H1 (cell line): ENCODE data around the gene SLC13A3. TPM values are rescaled to one million over a fixed set of nuclear protein-coding genes. Genes with fewer than 3 reads are reported as not detected.

ENCODE experiments used
- CTCF ChIA-PET: fragments of 300-600 bp; sonication (Branson Sonifier 250); formaldehyde crosslinking; loops from one replicate; lab custom pipeline; 2021; ENCODE audit not compliant: partially characterized antibody; lab: Charles Lee
- POLR2A ChIA-PET: fragments of 300-600 bp; sonication (Branson Sonifier 250); formaldehyde crosslinking; loops from one replicate; lab custom pipeline; 2021; ENCODE audit warnings: inconsistent platforms; ENCODE audit not compliant: partially characterized antibody; lab: Charles Lee
- DNase-seq, 2 experiments: peaks; one replicate each; pipeline versions ENCODE4 v3.0.0 to v3.0.0-alpha.2; 2010 to 2022; ENCODE audit warnings: low spot score in 2 of 2, low read depth in 1 of 2, mixed read lengths in 1 of 2
- FAIRE-seq: peaks from 2 replicates; lab custom pipeline; 2011; peaks lifted over from hg19 to GRCh38; lab: Jason Lieb, UNC
- H2AFZ ChIP-seq: 2 replicates; pipeline ENCODE4 v1.8.1; 2012; ENCODE audit warnings: low read length, inconsistent platforms
- H2AK5ac ChIP-seq: 2 replicates; pipeline ENCODE4 v1.6.1; 2013; ENCODE audit warnings: low read depth, low read length
- H2BK120ac ChIP-seq: replicated peaks from 2 replicates; pipeline ENCODE3; 2013; ENCODE audit warnings: low read depth, low read length, inconsistent platforms
- H2BK12ac ChIP-seq: 2 replicates; pipeline ENCODE4 v1.6.1; 2013; ENCODE audit warnings: low read depth, low read length
- H2BK15ac ChIP-seq: 2 replicates; pipeline ENCODE4 v1.6.1; 2013; ENCODE audit warnings: low read length
- H2BK20ac ChIP-seq: 2 replicates; pipeline ENCODE4 v1.6.1; 2013; ENCODE audit warnings: low read length
- H2BK5ac ChIP-seq: 2 replicates; pipeline ENCODE4 v1.6.1; 2013; ENCODE audit warnings: low read depth, low read length
- H3K14ac ChIP-seq: 2 replicates; pipeline ENCODE4 v1.6.1; 2013; ENCODE audit warnings: inconsistent platforms; ENCODE audit not compliant: insufficient read length
- H3K18ac ChIP-seq: 2 replicates; pipeline ENCODE4 v1.6.1; 2013; ENCODE audit warnings: low read length; ENCODE audit errors: extremely low read depth
- H3K23ac ChIP-seq: 2 replicates; pipeline ENCODE4 v1.6.1; 2013; ENCODE audit warnings: inconsistent platforms; ENCODE audit not compliant: insufficient read length
- H3K23me2 ChIP-seq: 2 replicates; pipeline ENCODE4 v1.6.1; 2013; ENCODE audit warnings: low read depth, low read length
- H3K27ac ChIP-seq: 2 replicates; pipeline ENCODE4 v1.6.1; 2011; ENCODE audit warnings: low read depth, low read length, inconsistent platforms
- H3K27me3 ChIP-seq, 4 experiments: replicated peaks in 1 of 4; 1 replicate in 1 of 4; 2 replicates in 3 of 4; pipeline versions ENCODE4 v1.6.1 to v1.8.1; 2011 to 2013; ENCODE audit warnings: low read length in 3 of 4, mild to moderate bottlenecking in 3 of 4, inconsistent platforms in 2 of 4, mixed read lengths in 2 of 4, moderate library complexity in 1 of 4; ENCODE audit not compliant: control insufficient read depth in 3 of 4, insufficient read depth in 3 of 4; ENCODE audit errors: extremely low read depth in 1 of 4
- H3K36me3 ChIP-seq, 4 experiments: 2 replicates each; pipeline versions ENCODE4 v1.6.1 to v1.8.1; 2011 to 2013; ENCODE audit warnings: mild to moderate bottlenecking in 4 of 4, low read length in 3 of 4, moderate library complexity in 2 of 4, control low read depth in 1 of 4, inconsistent platforms in 1 of 4; ENCODE audit not compliant: insufficient read depth in 4 of 4, control insufficient read depth in 2 of 4
- H3K4ac ChIP-seq: replicated peaks from 2 replicates; pipeline ENCODE3; 2013; ENCODE audit warnings: low read length, low read depth, mixed read lengths, inconsistent platforms; ENCODE audit not compliant: insufficient read length
- H3K4me1 ChIP-seq, 4 experiments: replicated peaks in 1 of 4; 1 replicate in 1 of 4; 2 replicates in 3 of 4; pipeline versions ENCODE4 v1.6.1 to v1.8.1; 2011 to 2013; ENCODE audit warnings: low read length in 3 of 4, inconsistent platforms in 2 of 4, mixed read lengths in 1 of 4; ENCODE audit not compliant: insufficient read depth in 4 of 4, control insufficient read depth in 3 of 4
- H3K4me2 ChIP-seq, 2 experiments: 2 replicates each; pipeline versions ENCODE4 v1.6.1 to v1.8.1; 2011 to 2013; ENCODE audit warnings: low read depth in 2 of 2, low read length in 2 of 2, control low read depth in 1 of 2, inconsistent platforms in 1 of 2, mild to moderate bottlenecking in 1 of 2; ENCODE audit not compliant: insufficient read depth in 1 of 2
- H3K4me3 ChIP-seq, 4 experiments: fragments of 200-600, 300-600 bp in 1 of 4; sonication (generic), shearing (Covaris generic), sonication (Bioruptor Twin) in 1 of 4; 2 replicates each; pipeline versions ENCODE4 v1.5.1 to v1.8.1; 2011 to 2016; ENCODE audit warnings: low read length in 4 of 4, low read depth in 3 of 4, control low read depth in 2 of 4, inconsistent platforms in 2 of 4, mild to moderate bottlenecking in 2 of 4, mixed read lengths in 1 of 4, moderate library complexity in 1 of 4; ENCODE audit not compliant: insufficient read depth in 2 of 4; ENCODE audit errors: extremely low read depth in 1 of 4
- H3K56ac ChIP-seq: replicated peaks from 2 replicates; pipeline ENCODE3; 2013; ENCODE audit warnings: low read depth, mild to moderate bottlenecking, mixed read lengths, low read length, inconsistent platforms; ENCODE audit not compliant: insufficient read length
- H3K79me1 ChIP-seq: 2 replicates; pipeline ENCODE4 v1.6.1; 2013; ENCODE audit warnings: low read depth, low read length, control low read depth
- H3K79me2 ChIP-seq, 2 experiments: 2 replicates each; pipeline versions ENCODE4 v1.6.1 to v1.8.1; 2012 to 2013; ENCODE audit warnings: low read length in 2 of 2, mild to moderate bottlenecking in 2 of 2, inconsistent platforms in 1 of 2; ENCODE audit not compliant: insufficient read depth in 2 of 2, control insufficient read depth in 1 of 2
- H3K9ac ChIP-seq, 4 experiments: replicated peaks in 1 of 4; 1 replicate in 1 of 4; 2 replicates in 3 of 4; pipeline versions ENCODE4 v1.6.1 to v1.8.1; 2011 to 2013; ENCODE audit warnings: low read depth in 3 of 4, low read length in 3 of 4, control low read depth in 2 of 4, mild to moderate bottlenecking in 2 of 4, moderate library complexity in 2 of 4, inconsistent platforms in 1 of 4; ENCODE audit errors: extremely low read depth in 1 of 4
- H3K9me3 ChIP-seq, 2 experiments: 2 replicates each; pipeline versions ENCODE4 v1.6.1 to v1.8.1; 2012 to 2013; ENCODE audit warnings: mild to moderate bottlenecking in 2 of 2, moderate library complexity in 2 of 2, control low read depth in 1 of 2, inconsistent platforms in 1 of 2, low read depth in 1 of 2, low read length in 1 of 2, mixed read lengths in 1 of 2; ENCODE audit not compliant: insufficient read depth in 2 of 2
- H4K20me1 ChIP-seq, 2 experiments: replicated peaks in 1 of 2; 2 replicates each; pipeline versions ENCODE3 to v1.8.1; 2011 to 2013; ENCODE audit warnings: inconsistent platforms in 2 of 2, low read length in 2 of 2, mild to moderate bottlenecking in 1 of 2; ENCODE audit not compliant: insufficient read depth in 2 of 2, control insufficient read depth in 1 of 2
- H4K5ac ChIP-seq: 2 replicates; pipeline ENCODE4 v1.6.1; 2013; ENCODE audit warnings: low read length, low read depth, mixed read lengths, inconsistent platforms; ENCODE audit not compliant: insufficient read length
- H4K8ac ChIP-seq: 2 replicates; pipeline ENCODE4 v1.8.0; 2013; ENCODE audit warnings: mild to moderate bottlenecking, moderate library complexity, low read length, inconsistent platforms; ENCODE audit not compliant: insufficient read depth; ENCODE audit errors: extremely low read depth
- H4K91ac ChIP-seq: replicated peaks from 2 replicates; pipeline ENCODE3; 2013; ENCODE audit warnings: low read length, mixed read lengths, inconsistent platforms; ENCODE audit not compliant: insufficient read length
- POU5F1 ChIP-seq: IDR thresholded peaks from 2 replicates; pipeline ENCODE4 v1.6.1; 2011; ENCODE audit warnings: low read depth, mild to moderate bottlenecking, low read length, moderate library complexity
- WGBS, 2 experiments: shearing (Covaris generic) in 1 of 2; methylation state at CpG; one replicate each; pipeline versions ENCODE4 v1.1.6 to v1.1.7; 2013 to 2015; ENCODE audit warnings: low lambda C conversion rate in 2 of 2, mixed read lengths in 2 of 2, inconsistent platforms in 1 of 2, low coverage in 1 of 2, missing lambda C conversion rate in 1 of 2; ENCODE audit not compliant: insufficient replicate concordance in 2 of 2, insufficient coverage in 1 of 2, insufficient read length in 1 of 2; ENCODE audit errors: extremely low coverage in 1 of 2, missing lambda C conversion rate in 1 of 2; 5-methylcytosine and 5-hydroxymethylcytosine counted together
- polyA plus RNA-seq, 7 experiments: library from polyadenylated mRNA; depleted of rRNA in 3 of 7; stranded (reverse) in 5 of 7; unstranded in 2 of 7; fragments of >200 nt in 5 of 7; fragments of 200-250 nt in 2 of 7; gene quantifications; 1 replicate in 5 of 7; 2 replicates in 1 of 7; 4 replicates in 1 of 7; pipeline versions ENCODE4 v1.2.1 to v1.2.3, GENCODE V29; 2011 to 2013; ENCODE audit warnings: missing spikeins in 2 of 7, mixed read lengths in 2 of 7
- total RNA-seq: library from RNA; stranded (reverse); fragmentation: NEBNext Ultra II Directional; extraction: Animal tissue kit (Norgen Biotek cat#: 25700); gene quantifications from 2 replicates; pipeline ENCODE4 v1.2.1, GENCODE V29; 2021

SLC13A3 gene
- total and polyA plus RNA-seq, 2 of the 8 experiments (the other 6 are each of a cell fraction or from before 2014, with no cell fraction given): 9.4 to 12.6 TPM

DNA sequence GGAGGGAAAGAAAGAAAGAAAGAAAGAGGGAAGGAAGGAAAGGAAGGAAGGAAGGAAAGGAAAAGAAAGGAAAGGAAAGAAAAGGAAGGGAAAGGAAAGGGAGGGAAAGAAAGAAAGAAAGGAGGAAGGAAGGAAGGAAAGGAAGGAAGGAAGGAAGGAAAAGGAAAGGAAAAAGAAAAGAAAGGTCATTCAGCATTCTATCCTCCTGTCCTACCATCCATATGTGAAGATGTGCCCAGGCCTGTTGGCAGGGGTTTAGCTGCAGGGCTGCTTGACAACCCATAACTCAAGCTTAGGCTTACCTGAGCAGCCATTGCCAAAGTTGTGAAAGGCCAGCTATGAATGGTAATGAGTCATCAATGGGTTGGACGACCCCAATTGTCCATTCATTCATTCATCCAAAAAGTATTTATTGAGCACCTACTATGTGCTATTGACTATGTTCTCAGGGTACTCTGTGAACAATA lies 50.9 kb downstream of the SLC13A3 start:
- Histone ChIP-seq H2BK12ac (no peak overlapping the region), H3K56ac (no peak overlapping the region), H3K79me2 (no peaks in the 10 kb centered on the region), H4K8ac (no peak overlapping the region), H3K9me3 (no peaks in the 10 kb centered on the region), H2BK15ac (no peak overlapping the region), H3K79me1 (no peaks in the 10 kb centered on the region), H4K91ac (no peak overlapping the region), H3K14ac (no peak overlapping the region), H3K9ac (no peak overlapping the region), H2AK5ac (no peak overlapping the region), H2BK20ac (no peak overlapping the region), H3K27me3 (no peaks in the 10 kb centered on the region), H3K4me1 (peaks cover 0 to under 1% (median under 1%) of the 10 kb centered on the region in 4 experiments; a peak in 3 of 7 replicates), H3K36me3 (no peaks in the 10 kb centered on the region), H4K20me1 (no peaks in the 10 kb centered on the region), H4K5ac (no peak overlapping the region), H3K4me2 (no peak overlapping the region), H3K4me3 (no peak overlapping the region), H3K23ac (no peak overlapping the region), H3K23me2 (no peaks in the 10 kb centered on the region; the same call in 1 of the 2 replicates), H3K27ac (no peak overlapping the region), H3K18ac (no peak overlapping the region), H2AFZ (no peak overlapping the region), H3K4ac (no peak overlapping the region), H2BK5ac (no peak overlapping the region), H2BK120ac (no peak overlapping the region)
- DNase-seq (no peak), FAIRE-seq (no peak)
- no peak for TF ChIP-seq POU5F1
- 88% methylated on average over 1 of the region's 1 CpG; no CpG with 5 or more reads in 1 of the 2 experiments for WGBS, 2 experiments
- CTCF ChIA-PET: interaction anchor here (0.6 kb wide), 1 partner anchor 51 kb away, joined by 3 read pairs; the partner anchor contains the start of gene SLC13A3
- POLR2A ChIA-PET: no interaction called here
